GM12865 (cell line): ENCODE results near the gene ATP9B.
"Not testable (repeated sequence)": the region's sequence is repeated elsewhere in the genome, so short reads cannot be mapped to it uniquely, and the experiment has no call there.

Source experiments
- DNase-seq: peaks from one replicate; pipeline ENCODE4 v3.0.0; 2010; ENCODE audit warnings: low read depth
- H3K4me3 ChIP-seq: 2 replicates; pipeline ENCODE4 v1.5.1; 2011; ENCODE audit warnings: mild to moderate bottlenecking, low read depth, low read length, control low read depth
- TF ChIP-seq, protein P1 (sequence below): IDR thresholded peaks from 2 replicates; pipeline ENCODE4 v1.5.1; 2011; ENCODE audit warnings: low read length, control low read depth, low read depth, inconsistent platforms; ENCODE audit not compliant: insufficient read depth; ENCODE audit errors: missing control alignments

The ATP9B gene

DNA sequence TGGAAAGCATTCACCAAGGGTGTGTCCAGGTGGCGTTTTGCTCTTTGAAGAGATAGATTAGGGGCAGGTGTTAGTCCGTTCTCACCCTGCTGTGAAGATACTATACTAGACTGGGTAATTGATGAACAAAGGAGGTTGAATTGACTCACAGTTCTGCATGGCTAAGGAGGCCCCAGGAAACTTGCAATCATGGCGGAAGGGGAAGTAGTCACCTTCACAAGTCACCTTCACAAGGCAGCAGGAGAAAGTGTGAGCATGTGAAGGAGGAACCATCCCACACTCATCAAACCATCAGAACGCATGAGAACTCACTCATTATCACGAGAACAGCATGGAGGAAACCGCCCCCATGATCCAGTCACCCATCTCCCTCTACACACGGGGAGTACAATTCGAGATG lies 190.8 kb downstream of the ATP9B start:
- no peak overlapping the region for H3K4me3 ChIP-seq
- TF ChIP-seq, protein P1, sequence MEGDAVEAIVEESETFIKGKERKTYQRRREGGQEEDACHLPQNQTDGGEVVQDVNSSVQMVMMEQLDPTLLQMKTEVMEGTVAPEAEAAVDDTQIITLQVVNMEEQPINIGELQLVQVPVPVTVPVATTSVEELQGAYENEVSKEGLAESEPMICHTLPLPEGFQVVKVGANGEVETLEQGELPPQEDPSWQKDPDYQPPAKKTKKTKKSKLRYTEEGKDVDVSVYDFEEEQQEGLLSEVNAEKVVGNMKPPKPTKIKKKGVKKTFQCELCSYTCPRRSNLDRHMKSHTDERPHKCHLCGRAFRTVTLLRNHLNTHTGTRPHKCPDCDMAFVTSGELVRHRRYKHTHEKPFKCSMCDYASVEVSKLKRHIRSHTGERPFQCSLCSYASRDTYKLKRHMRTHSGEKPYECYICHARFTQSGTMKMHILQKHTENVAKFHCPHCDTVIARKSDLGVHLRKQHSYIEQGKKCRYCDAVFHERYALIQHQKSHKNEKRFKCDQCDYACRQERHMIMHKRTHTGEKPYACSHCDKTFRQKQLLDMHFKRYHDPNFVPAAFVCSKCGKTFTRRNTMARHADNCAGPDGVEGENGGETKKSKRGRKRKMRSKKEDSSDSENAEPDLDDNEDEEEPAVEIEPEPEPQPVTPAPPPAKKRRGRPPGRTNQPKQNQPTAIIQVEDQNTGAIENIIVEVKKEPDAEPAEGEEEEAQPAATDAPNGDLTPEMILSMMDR: no peak
- DNase-seq: no peak

DNA sequence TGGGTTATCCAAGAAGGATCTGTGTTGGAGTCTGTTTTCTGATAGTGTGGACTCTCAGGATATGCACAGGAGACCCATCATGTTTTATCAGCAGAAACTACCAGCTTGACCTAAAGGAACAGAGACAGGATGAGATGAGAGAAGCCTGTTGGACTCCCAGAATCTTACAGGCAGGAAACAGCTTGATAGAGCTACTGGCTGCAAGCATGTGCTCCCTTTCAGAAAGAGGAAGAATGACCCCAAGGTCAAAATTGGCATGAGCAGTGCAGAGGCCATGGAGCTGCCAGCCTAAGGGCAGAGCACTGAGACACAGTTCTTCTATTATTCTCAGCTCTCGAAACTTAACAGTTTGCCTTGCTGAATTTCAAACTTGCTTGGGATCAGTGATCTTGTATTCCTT lies 191.3 kb downstream of the ATP9B start:
- H3K4me3 ChIP-seq: no peak overlapping the region
- TF ChIP-seq, protein P1: no peak
- DNase-seq: no peak

DNA sequence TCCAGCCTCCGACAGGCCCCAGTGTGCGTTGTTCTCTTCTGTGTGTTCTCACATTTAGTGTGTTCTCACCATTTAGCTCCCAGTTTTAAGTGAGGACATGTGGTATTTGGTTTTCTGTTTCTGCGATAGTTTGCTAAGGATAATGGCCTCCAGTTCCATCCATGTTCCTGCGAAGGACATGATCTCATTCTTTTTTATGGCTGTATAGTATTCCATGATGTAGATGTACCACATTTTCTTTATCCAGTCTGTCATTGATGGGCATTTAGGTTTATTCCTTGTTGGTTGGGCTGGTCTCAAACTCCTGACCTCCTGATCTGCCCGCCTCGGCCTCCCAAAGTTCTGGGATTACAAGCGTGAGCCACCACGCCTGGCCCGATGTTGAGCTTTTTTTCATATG lies 195.9 kb downstream of the ATP9B start:
- not testable (repeated sequence) for DNase-seq

DNA sequence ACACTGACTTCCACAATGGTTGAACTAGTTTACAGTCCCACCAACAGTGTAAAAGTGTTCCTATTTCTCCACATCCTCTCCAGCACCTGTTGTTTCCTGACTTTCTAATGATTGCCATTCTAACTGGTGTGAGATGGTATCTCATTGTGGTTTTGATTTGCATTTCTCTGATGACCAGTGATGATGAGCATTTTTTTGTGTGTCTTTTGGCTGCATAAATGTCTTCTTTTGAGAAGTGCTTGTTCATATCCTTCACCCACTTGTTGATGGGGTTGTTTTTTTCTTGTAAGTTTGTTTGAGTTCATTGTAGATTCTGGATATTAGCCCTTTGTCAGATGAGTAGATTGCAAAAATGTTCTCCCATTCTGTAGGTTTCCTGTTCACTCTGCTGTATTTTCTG lies 202.6 kb downstream of the ATP9B start:
- DNase-seq, H3K4me3 ChIP-seq: not testable (repeated sequence)

More for the DNA sequence above, 195.9 kb downstream of the ATP9B start:
- H3K4me3 ChIP-seq: not testable (repeated sequence)

DNA sequence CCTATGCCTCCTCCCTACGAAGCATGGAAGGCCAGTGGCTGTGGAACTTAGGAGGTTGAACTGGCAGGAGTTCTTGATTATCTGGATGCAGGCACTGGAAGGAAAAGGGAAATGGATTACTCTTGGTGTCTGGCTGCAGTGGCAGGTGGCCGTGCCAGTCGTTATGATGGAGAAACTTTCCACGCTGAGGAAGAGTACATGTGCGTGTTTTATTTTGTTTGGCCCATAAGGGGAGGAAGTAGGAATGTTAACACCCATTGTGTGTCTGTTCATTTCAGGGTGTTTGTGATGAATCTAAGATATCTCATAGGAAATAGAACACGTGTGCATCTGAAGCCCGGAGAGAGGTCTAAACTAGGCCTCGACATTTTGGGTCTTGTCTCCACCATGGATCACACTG lies 203.7 kb downstream of the ATP9B start:
- no peak for DNase-seq
- no peak overlapping the region for H3K4me3 ChIP-seq
- TF ChIP-seq, protein P1: no peak

DNA sequence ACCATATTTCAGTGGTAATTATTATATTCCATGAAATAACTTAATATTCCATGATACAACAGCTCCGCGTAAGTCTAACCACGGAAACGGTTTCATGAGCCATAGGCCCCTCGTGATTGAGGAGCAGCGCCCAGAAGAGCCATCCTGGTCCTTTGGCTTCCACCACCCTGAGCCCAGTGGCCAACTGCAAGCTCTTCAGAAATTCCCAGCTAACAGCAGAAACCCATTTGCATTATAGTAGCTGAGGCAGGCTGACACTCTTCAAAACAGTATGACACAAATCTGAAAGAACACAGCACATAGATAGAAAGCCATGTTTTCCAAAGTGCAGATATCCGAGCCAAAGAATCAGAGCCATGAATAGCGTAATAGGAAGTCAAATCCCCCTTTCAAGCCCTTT lies 205.6 kb downstream of the ATP9B start:
- TF ChIP-seq, protein P1: no peak
- H3K4me3 ChIP-seq: peak overlapping the region; percentile 39

DNA sequence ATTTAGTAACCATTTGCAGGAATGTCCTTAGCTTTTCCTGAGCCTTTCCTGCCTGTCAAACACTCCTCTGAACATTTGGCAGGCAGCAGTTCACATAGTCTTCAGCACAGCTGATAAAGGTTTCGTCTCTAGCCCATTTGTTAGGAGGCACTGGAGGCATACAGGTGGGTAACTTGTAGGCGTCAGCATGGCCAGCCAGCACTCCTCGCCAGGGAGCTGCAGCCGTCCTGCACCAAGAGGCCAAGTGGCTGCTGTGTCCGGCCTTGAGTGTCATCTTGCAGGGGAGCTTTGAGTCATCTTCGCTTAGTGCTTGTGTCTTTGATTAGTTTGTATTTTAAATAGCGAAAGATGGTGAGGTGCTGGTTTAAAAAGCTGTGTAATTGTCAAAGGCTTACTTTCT lies 206.3 kb downstream of the ATP9B start:
- peak; percentile 41 for DNase-seq
- TF ChIP-seq, protein P1: no peak
- H3K4me3 ChIP-seq: peak overlapping the region; percentile 39

More for the DNA sequence above, 205.6 kb downstream of the ATP9B start:
- DNase-seq: no peak

DNA sequence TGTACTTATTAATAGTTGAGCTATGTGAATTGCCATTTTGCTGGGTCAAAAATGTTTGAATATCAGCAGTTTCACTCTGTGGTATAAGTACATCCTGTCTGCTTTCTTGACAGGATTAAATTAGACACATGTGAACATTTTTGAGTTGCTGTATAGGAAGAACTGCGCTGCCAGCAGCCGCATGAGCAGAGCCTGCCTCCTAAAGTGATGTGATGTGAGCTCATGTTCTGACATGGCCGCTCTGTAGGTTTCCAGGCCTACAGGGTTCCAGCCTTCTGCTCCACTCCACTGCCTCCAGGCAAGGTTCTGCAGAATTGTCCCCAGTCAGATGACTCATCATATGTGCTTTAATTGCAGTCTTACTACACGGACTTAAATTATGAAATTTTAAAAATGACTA lies 206.8 kb downstream of the ATP9B start:
- peak; percentile 69 for DNase-seq
- H3K4me3 ChIP-seq: peak overlapping the region; percentile 39; the same call in 1 of the 2 replicates

More for the DNA sequence above, 206.8 kb downstream of the ATP9B start:
- TF ChIP-seq, protein P1: no peak
